Measurements from ENCODE around the gene TTC21B.

Gene TTC21B

DNA sequence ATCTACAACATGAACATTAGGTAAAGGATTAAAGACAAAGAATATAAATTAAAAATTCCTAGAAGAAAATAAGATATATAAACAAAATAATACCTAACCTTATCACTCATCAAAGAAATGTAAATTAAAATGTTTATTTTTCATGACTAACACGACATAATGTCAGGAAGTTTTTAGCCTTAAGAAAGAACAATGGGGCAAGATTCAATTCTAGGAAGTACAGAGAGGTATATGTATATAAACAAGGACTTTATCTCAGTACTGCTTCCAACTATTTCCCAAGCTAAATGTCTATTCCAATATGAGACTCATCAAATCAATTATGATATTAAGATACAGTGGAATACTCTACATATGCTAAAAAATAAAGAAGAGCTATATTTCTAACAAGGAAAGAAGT is 44.1 kb downstream of the TTC21B start:
- H3K36me3 ChIP-seq (replicated peaks), result peaks cover 18% of the 10 kb centered on the region
- in situ Hi-C loops (cut with MboI; ENCODE audit: low sequenced_read_pairs), result no loop called here
- H3K27me3 ChIP-seq (ENCODE audit: low read depth), result no peaks in the 10 kb centered on the region

DNA sequence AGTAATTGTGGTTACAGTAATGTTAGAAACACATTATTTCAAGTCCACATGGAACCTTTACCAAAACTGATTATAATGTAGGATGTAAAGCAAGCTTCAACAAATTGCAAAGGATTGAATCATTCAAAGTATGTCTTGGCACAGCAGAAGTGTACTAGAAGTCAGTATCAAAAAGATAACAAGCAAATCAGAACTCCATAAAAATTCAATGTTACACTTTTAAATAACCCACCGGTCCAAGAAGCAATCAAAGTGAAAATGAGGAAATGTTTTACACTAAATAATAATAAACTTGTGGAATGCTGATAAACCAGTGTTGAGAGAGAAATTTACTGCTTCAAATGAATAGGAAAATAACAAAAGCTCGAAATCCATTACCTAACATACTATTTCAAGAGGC is 47.7 kb downstream of the TTC21B start:
- in situ Hi-C loops (cut with MboI; ENCODE audit: low sequenced_read_pairs), result no loop called here
- DNase-seq (ENCODE audit: low spot score in 2 of 2), result no peak

More for the DNA sequence above, 44.1 kb downstream of the TTC21B start:
- DNase-seq (ENCODE audit: low spot score in 2 of 2), result no peak
- no peak overlapping the region for H3K4me3 ChIP-seq
- no peaks in the 10 kb centered on the region for H3K9me3 ChIP-seq
- H3K4me1 ChIP-seq, result no peaks in the 10 kb centered on the region

DNA sequence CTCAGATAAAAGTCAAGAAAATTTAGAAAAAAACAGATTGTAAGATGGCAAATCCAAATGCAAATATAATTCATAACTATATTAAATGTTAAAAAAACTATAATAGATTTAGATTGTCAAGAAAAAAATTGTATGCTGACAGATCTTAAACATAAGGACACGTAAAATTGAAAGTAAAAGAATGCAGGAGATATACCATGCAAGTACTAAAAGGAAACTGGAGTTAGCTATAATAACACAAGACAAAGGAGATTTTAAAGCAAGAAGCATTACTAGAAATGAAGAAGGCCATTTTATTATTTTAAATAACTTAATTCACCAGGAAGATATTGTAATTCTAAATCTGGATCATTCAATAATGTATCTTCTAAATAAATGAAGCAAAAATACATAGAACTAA is 48.3 kb downstream of the TTC21B start:
- Histone ChIP-seq H3K4me3 (no peak overlapping the region), H3K36me3 (replicated peaks) (peaks cover 8% of the 10 kb centered on the region; the same call in 1 of the 2 replicates)
- in situ Hi-C loops (cut with MboI; ENCODE audit: low sequenced_read_pairs), result no loop called here

More for the DNA sequence above, 47.7 kb downstream of the TTC21B start:
- no peaks in the 10 kb centered on the region for H3K27me3 ChIP-seq (ENCODE audit: low read depth)
- H3K9me3 ChIP-seq, result no peaks in the 10 kb centered on the region
- H3K4me3 ChIP-seq, result no peak overlapping the region
- no peaks in the 10 kb centered on the region for H3K4me1 ChIP-seq
- H3K36me3 ChIP-seq (replicated peaks), result peaks cover 8% of the 10 kb centered on the region; the same call in 1 of the 2 replicates

DNA sequence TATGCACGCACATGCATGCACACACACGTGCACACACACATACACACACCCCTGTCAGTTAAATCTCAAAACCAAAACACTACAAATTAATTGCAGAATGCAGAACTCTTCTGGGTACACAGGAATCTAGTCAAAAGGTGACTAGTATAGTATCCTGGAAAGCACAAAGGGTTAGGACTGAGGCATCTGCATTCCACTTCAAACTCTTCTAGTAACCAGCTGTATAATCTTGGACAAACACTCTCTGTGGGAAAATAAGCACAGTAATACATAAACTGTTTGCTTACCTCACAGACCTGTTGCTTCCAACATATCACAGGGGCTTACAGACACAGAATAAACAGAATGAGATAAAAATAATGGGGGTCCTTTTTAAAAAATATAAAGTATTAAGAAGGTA is 49.1 kb downstream of the TTC21B start:
- Histone ChIP-seq H3K4me1 (no peaks in the 10 kb centered on the region), H3K9me3 (no peaks in the 10 kb centered on the region), H3K27me3 (ENCODE audit: low read depth) (no peaks in the 10 kb centered on the region), H3K36me3 (replicated peaks) (peaks cover 8% of the 10 kb centered on the region; the same call in 1 of the 2 replicates), H3K4me3 (no peak overlapping the region)
- DNase-seq (ENCODE audit: low spot score in 2 of 2), result no peak
- in situ Hi-C loops (cut with MboI; ENCODE audit: low sequenced_read_pairs), result no loop called here

More for the DNA sequence above, 48.3 kb downstream of the TTC21B start:
- Histone ChIP-seq H3K27me3 (ENCODE audit: low read depth) (no peaks in the 10 kb centered on the region), H3K9me3 (no peaks in the 10 kb centered on the region), H3K4me1 (no peaks in the 10 kb centered on the region)
- no peak for DNase-seq (ENCODE audit: low spot score in 2 of 2)

DNA sequence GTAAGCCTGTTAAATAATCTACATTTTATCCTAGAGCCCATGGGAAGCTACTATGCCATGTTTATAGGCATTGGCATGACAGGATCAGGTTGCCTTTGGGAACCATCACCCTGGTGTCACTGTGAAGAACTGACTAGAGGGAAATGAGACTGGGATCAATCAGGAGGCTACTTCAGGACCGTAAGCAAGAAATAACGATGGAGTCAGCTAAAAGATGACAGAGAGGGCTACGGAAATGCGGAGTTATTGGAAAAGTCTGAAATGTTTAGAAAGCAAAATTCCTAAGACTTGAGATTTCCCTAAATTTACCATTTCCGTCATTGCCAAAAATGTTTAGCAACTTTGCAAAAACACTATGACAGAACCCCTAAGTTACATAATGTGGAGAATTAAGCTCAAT is 50.2 kb downstream of the TTC21B start:
- H3K36me3 ChIP-seq (replicated peaks), result peaks cover 11% of the 10 kb centered on the region
- H3K9me3 ChIP-seq, result no peaks in the 10 kb centered on the region
- H3K4me1 ChIP-seq, result 0 out of 2 replicates have a peak, but pooled peaks cover 6% of the 10 kb centered on the region
- no peaks in the 10 kb centered on the region for H3K27me3 ChIP-seq (ENCODE audit: low read depth)
- in situ Hi-C loops (cut with MboI; ENCODE audit: low sequenced_read_pairs), result no loop called here
- DNase-seq (ENCODE audit: low spot score in 2 of 2), result no peak
- no peak overlapping the region for H3K4me3 ChIP-seq

DNA sequence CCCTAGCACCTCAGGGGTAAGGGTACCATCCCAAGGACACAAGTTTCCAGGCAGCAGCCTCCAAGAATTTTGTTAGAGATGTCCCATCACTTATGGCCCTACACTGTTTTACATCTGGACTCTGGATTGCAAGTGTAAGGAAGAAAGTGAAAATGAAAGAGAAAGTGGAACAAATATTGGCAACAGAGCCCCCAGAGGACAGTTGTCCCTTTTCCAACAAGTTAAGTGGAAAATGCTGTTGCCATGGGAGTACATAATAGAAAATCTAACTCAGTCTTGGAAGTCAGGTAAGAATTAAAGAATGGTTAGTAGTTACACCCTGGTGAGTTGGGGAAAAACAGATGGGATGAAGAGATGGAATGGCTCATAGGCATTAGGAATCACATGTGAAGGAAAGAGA is 50.6 kb downstream of the TTC21B start:
- no peak for DNase-seq (ENCODE audit: low spot score in 2 of 2)
- no peaks in the 10 kb centered on the region for H3K9me3 ChIP-seq
- H3K4me1 ChIP-seq, result 0 out of 2 replicates have a peak, but pooled peaks cover 6% of the 10 kb centered on the region
- in situ Hi-C loops (cut with MboI; ENCODE audit: low sequenced_read_pairs), result no loop called here
- peaks cover 12% of the 10 kb centered on the region for H3K36me3 ChIP-seq (replicated peaks)
- H3K4me3 ChIP-seq, result no peak overlapping the region
- H3K27me3 ChIP-seq (ENCODE audit: low read depth), result no peaks in the 10 kb centered on the region

DNA sequence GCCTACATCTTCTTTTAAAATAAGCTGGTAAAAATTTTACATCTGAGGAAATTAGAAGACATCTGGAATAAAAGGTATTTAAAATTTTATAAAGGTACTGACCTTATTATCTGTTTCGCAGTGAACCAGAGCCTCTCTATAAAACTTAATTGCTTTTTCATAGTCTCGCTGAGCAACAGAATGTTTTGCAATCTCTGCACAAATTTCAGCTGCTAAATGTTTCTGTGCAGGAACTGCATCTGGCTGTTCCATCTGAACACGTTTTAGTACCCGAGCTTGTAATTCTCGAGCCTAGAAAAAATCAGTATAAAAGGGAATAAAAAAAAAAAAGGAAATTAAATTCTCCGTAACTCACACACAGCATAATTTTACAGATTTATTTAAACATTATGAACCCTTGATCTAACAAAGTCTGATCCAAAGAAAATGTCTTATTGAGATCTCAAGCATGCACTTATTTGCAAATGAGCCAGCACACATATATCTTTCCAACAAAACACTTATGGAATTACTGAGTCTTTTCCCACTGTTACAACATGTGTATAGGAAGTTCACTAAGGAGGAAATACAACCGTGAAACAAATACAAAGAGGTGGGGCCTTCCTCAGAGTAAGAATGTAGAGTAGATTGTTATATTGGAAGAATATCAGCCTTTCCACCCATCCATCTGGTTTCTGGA is 51.8 kb downstream of the TTC21B start:
- no peak for DNase-seq (ENCODE audit: low spot score in 2 of 2)
- Histone ChIP-seq H3K4me1 (0 out of 2 replicates have a peak, but pooled peaks cover 6% of the 10 kb centered on the region), H3K27me3 (ENCODE audit: low read depth) (no peaks in the 10 kb centered on the region), H3K36me3 (replicated peaks) (peaks cover 10% of the 10 kb centered on the region), H3K4me3 (no peak overlapping the region), H3K9me3 (no peaks in the 10 kb centered on the region)
- in situ Hi-C loops (cut with MboI; ENCODE audit: low sequenced_read_pairs), result no loop called here

DNA sequence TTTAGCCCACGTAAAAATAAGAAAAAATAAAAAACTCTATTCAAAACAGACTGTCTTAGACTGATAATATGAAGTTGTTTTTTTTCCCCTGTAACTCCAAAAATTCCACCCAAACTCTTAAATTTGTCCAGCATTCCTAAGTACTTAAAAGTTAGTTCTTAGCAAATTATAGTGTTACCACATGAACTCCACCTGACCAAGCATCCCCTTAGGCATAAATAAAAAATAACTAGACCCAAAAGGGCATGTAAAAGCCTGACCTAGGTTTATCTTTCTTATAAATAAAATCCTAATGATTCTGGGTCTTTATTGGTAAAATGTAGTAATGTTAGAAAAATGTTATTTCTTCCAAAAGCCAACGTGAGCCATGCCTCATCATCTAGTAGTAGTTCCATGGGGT is 54.3 kb downstream of the TTC21B start:
- Histone ChIP-seq H3K4me1 (0 out of 2 replicates have a peak, but pooled peaks cover 6% of the 10 kb centered on the region), H3K36me3 (replicated peaks) (peaks cover 10% of the 10 kb centered on the region), H3K4me3 (no peak overlapping the region), H3K9me3 (no peaks in the 10 kb centered on the region), H3K27me3 (ENCODE audit: low read depth) (no peaks in the 10 kb centered on the region)
- in situ Hi-C loops (cut with MboI; ENCODE audit: low sequenced_read_pairs), result no loop called here
- DNase-seq (ENCODE audit: low spot score in 2 of 2), result no peak

DNA sequence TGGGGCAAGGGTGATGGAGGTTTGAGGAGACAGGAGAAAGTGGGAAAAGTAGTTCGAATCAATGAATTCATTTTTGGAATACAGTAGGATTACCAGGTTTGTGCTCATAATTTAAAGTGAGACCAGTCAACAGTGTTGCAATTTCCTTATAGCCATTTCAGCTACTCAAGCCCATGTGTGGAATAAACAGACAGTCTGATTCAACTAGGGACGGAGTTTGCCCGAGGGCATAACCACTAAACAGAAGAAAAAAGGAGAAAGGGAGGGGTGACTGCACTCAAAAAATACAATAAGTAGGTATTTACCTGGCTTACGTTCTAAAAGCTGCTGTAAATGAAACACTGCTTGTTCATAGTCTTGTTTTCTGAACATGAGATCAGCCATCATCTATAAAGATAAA is 55.2 kb downstream of the TTC21B start:
- DNase-seq (ENCODE audit: low spot score in 2 of 2), result peak in 1 of 2 experiments; percentile 18
- in situ Hi-C loops (cut with MboI; ENCODE audit: low sequenced_read_pairs), result no loop called here
- Histone ChIP-seq H3K4me3 (no peak overlapping the region), H3K9me3 (no peaks in the 10 kb centered on the region), H3K27me3 (ENCODE audit: low read depth) (no peaks in the 10 kb centered on the region), H3K36me3 (replicated peaks) (peaks cover 10% of the 10 kb centered on the region), H3K4me1 (0 out of 2 replicates have a peak, but pooled peaks cover 6% of the 10 kb centered on the region)

DNA sequence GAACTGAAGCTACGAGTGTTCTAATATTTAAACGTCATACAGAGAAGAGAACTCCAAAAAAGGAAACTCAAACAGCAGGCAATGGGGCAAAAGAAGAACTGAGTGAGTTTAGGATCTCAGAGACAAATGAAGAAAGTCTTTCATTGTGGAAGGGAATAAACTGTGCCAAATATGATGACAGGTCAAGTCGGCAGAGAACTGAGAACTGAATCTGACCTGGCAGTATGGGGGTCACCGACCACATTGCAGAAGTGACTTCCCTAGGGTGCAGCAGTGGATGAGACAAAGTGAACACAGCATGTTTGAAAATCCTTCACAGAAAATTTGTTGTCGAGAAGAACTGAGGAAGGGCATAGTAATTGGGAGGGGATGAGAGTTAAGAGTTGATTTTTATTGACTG is 55.9 kb downstream of the TTC21B start:
- no peaks in the 10 kb centered on the region for H3K27me3 ChIP-seq (ENCODE audit: low read depth)
- in situ Hi-C loops (cut with MboI; ENCODE audit: low sequenced_read_pairs), result no loop called here
- no peaks in the 10 kb centered on the region for H3K9me3 ChIP-seq
- peaks cover 10% of the 10 kb centered on the region for H3K36me3 ChIP-seq (replicated peaks)
- no peak overlapping the region for H3K4me3 ChIP-seq
- no peak for DNase-seq (ENCODE audit: low spot score in 2 of 2)
- 0 out of 2 replicates have a peak, but pooled peaks cover 6% of the 10 kb centered on the region for H3K4me1 ChIP-seq

DNA sequence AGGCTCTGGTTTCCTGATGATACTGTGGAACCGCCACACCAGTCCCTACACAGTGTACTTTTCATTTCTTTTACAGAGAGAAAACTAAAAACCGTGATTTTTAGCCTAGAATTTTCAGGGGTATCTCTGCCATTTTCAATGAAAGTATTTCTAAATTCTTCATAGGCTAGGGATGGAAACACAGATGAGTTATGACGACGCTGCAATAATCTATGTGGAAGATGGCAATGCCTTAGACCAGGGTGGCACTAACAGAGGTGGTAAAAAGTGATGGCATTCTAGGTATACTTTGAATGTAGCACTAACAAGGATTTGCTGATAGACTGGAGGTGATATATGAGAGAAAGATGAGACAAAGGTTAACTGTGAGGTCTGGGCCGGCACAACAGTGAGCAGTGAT is 56.5 kb downstream of the TTC21B start:
- Histone ChIP-seq H3K9me3 (no peaks in the 10 kb centered on the region), H3K4me1 (0 out of 2 replicates have a peak, but pooled peaks cover 6% of the 10 kb centered on the region), H3K27me3 (ENCODE audit: low read depth) (no peaks in the 10 kb centered on the region), H3K4me3 (no peak overlapping the region), H3K36me3 (replicated peaks) (peaks cover 10% of the 10 kb centered on the region)
- DNase-seq (ENCODE audit: low spot score in 2 of 2), result no peak
- in situ Hi-C loops (cut with MboI; ENCODE audit: low sequenced_read_pairs), result no loop called here

DNA sequence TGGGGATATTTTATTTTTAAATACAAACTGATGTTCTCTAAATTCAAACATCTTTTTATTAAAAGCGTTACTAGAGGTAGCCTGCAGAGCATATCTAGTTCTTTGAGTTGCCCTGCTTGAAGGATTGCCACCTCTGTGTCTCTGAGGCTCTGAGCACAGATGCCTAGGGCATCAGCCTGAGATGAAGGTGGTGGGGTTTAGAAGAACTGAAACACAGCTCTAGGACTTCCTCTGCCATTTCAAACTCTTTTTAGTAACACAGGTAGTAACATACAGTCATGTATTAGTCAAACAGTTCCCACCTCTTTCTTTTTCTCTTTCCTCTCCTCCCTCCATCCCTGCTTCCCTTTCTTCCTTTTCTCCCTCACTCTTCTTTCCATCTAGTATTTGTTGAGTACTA is 57.6 kb downstream of the TTC21B start:
- H3K27me3 ChIP-seq (ENCODE audit: low read depth), result no peaks in the 10 kb centered on the region
- peaks cover 10% of the 10 kb centered on the region for H3K36me3 ChIP-seq (replicated peaks)
- H3K9me3 ChIP-seq, result no peaks in the 10 kb centered on the region
- no peak for DNase-seq (ENCODE audit: low spot score in 2 of 2)
- 0 out of 2 replicates have a peak, but pooled peaks cover 6% of the 10 kb centered on the region for H3K4me1 ChIP-seq
- in situ Hi-C loops (cut with MboI; ENCODE audit: low sequenced_read_pairs), result no loop called here
- H3K4me3 ChIP-seq, result no peak overlapping the region

DNA sequence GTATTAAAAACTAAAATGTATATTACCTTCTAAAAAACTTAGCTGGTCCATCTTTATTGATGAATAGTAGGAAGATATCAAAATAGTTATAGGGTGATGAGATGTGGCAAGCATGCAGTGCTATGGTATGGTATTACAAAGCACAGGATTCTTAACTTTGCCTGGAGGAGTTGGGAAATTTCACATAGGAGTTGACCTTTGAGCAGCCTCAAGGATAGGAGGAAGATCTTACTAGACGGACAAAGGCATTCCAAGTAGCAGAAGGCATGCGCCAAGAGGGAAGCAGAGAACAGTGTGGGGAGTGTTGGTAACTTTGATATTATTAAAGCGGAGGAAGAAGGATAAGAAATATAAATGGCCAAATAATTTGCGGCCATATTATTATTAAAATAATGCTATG is 60.0 kb downstream of the TTC21B start:
- no peak for DNase-seq (ENCODE audit: low spot score in 2 of 2)
- in situ Hi-C loops (cut with MboI; ENCODE audit: low sequenced_read_pairs), result no loop called here
- Histone ChIP-seq H3K27me3 (ENCODE audit: low read depth) (no peaks in the 10 kb centered on the region), H3K36me3 (replicated peaks) (peaks cover 9% of the 10 kb centered on the region), H3K4me1 (peaks cover 9% of the 10 kb centered on the region), H3K9me3 (no peaks in the 10 kb centered on the region), H3K4me3 (no peak overlapping the region)

DNA sequence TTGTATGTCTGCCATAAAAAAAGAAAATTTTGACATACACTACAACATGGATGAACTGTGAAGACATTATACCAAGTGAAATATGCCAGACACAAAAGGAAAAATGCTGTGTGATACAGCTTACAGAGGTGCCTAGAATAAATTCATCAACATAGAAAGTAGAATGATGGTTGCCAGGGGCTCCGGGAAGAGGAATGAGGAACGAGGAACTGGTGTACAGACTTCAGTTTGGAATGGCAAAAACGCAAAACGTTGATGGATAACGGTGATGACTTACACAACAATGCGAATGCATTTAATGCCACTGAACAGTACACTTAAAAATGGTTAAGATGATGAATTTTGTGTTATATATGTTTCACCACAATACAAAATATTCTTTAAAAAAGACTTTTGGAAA is 61.0 kb downstream of the TTC21B start:
- in situ Hi-C loops (cut with MboI; ENCODE audit: low sequenced_read_pairs), result no loop called here
- H3K4me1 ChIP-seq, result peaks cover 15% of the 10 kb centered on the region
- DNase-seq (ENCODE audit: low spot score in 2 of 2), result no peak
- peaks cover 2% of the 10 kb centered on the region for H3K36me3 ChIP-seq (replicated peaks)
- H3K4me3 ChIP-seq, result no peak overlapping the region
- no peaks in the 10 kb centered on the region for H3K9me3 ChIP-seq
- H3K27me3 ChIP-seq (ENCODE audit: low read depth), result no peaks in the 10 kb centered on the region

All from HAP-1 (cell line).